ENCODE measurements around the gene ZNF211.

GRCh38 chr19:57641715-57642234 lies 8.8 kb downstream of the ZNF211 start:
- TF ChIP-seq GLIS3 (CRISPR knock-in tag; IDR thresholded peaks at IDR 0.05) (no peak), BACH2 (CRISPR knock-in tag; IDR thresholded peaks at IDR 0.05; ENCODE audit: borderline replicate concordance) (no peak), RARB (CRISPR knock-in tag; IDR thresholded peaks at IDR 0.05) (no peak), ESRRG (CRISPR knock-in tag; IDR thresholded peaks at IDR 0.05) (no peak), CSRNP3 (CRISPR knock-in tag; IDR thresholded peaks at IDR 0.05) (no peak), POU6F1 (CRISPR knock-in tag; IDR thresholded peaks at IDR 0.05; ENCODE audit: borderline replicate concordance, low read depth) (no peak), OSR1 (CRISPR knock-in tag; IDR thresholded peaks at IDR 0.05) (no peak), SNAI2 (CRISPR knock-in tag; IDR thresholded peaks at IDR 0.05) (no peak), PATZ1 (CRISPR knock-in tag; IDR thresholded peaks at IDR 0.05; ENCODE audit: borderline replicate concordance) (no peak), ZFP3 (CRISPR knock-in tag; IDR thresholded peaks at IDR 0.05) (no peak), CREB5 (CRISPR knock-in tag; IDR thresholded peaks at IDR 0.05; ENCODE audit: low read depth) (no peak), ARNTL (CRISPR knock-in tag; IDR thresholded peaks at IDR 0.05; ENCODE audit: borderline replicate concordance, low read depth) (no peak), ZFP30 (CRISPR knock-in tag; IDR thresholded peaks at IDR 0.05) (no peak), PPARA (CRISPR knock-in tag; IDR thresholded peaks at IDR 0.05; ENCODE audit: borderline replicate concordance) (no peak)
